GM21723 (cell line): Measurements from ENCODE around the gene ZNF775.

Experiments used
- ATAC-seq: cut with Tn5 transposase; IDR thresholded peaks from one replicate; pipeline ENCODE4 v1.9.1; 2021; ENCODE audit warnings: mild to moderate bottlenecking, moderate library complexity; ENCODE audit not compliant: unreplicated experiment

Gene ZNF775

DNA sequence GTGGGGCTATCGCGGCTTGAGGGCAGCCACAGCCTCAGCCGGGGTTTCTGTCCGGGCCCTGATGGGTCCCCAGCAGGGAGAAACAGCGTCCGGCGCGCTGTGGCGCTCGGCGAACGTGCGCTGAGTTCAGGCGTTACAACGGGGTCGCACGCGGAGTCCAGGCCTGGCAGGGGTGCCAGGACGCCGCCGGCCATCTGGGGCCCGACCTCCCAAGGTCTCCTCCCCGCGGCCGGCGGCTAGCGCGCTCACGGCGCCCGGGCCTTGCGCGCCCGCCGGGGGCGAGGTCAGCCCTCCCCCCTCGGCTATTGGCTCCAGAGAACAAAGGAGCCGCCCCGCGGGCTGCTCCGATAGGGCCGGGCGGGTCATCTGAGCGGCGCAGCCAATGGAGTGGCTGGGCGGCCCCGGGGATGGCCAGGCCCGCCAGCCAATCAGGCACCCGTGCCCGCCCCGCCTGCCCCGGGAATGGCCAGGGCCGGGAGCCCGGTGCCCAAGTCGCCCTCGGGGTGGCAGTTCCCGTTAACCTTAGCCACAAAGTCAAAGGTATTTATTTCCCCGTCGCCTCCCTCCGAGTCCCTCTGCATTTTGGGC lies at the start of gene ZNF775:
TSS of gene ZNF775 (plus strand) at position 478 of the 588 bp plus-strand sequence. CDS start 9,141 bp downstream, outside the sequence.
- peak; percentile 79 for ATAC-seq

GRCh38 chr7:150329331-150330120 lies 49.6 kb upstream of the ZNF775 start:
- no peak for ATAC-seq

- ATAC-seq, result no peak
These were observed 48.8 kb upstream of the ZNF775 start for GRCh38 chr7:150330211-150330885.

DNA sequence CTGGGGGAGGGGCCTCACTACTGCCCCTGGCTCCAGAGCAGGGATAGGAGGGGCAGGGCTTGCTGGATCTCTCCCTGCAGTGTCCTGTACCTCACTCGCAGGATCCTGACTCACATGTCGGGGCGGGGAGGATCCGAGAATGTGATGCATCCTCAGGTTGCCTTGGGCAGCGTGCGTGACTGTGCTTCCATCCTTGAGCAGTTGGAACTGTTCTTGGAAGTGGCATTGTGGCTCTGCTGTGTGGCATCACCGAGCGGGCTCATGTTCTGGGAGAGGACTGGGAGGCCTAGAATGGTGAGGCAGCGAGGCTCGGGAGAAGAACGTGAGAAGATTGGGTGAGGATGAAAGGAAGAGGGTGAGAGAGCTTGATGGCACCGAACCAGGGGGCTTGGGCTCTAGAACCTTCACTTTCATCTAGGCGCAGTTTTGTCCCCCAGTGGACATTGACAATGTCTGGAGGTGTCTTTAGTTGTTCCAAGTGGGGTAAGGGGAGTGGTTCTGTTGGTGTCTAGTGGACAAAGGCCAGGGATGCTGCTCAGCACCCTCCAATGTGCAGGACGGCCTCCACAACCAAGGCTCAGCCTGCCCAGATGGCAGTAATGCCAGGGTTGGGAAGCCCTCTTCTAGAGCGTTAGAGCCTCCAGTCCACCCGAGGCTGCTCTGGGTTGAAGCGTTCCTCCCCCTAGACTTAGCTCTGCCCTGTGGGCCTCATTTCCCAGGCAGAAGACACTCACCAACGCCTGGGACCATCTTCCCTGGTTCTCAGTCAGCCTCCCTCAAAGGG lies 46.1 kb upstream of the ZNF775 start:
- ATAC-seq, result no peak

- ATAC-seq, result no peak
These were observed 45.5 kb upstream of the ZNF775 start for GRCh38 chr7:150333659-150334058.

DNA sequence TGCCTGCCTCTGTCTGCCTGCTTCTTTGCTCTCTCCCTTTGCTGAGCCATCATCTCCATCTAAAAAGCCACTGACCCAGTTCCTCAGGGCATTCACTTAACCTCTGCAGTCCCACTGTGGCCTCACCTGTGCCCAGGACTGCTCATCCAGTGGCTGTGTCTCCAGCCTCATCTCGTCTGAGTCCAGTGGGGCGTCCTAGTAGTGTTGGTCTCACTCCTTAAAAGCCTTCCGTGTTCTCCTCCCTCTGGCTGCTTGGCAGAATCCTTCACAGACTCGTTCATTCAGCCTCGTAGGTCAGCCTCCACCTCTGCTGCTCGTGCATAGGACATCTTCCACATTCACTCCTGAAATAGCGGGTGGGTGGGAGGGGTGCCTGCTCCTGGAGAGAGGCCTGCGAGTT lies 45.0 kb upstream of the ZNF775 start:
- no peak for ATAC-seq

DNA sequence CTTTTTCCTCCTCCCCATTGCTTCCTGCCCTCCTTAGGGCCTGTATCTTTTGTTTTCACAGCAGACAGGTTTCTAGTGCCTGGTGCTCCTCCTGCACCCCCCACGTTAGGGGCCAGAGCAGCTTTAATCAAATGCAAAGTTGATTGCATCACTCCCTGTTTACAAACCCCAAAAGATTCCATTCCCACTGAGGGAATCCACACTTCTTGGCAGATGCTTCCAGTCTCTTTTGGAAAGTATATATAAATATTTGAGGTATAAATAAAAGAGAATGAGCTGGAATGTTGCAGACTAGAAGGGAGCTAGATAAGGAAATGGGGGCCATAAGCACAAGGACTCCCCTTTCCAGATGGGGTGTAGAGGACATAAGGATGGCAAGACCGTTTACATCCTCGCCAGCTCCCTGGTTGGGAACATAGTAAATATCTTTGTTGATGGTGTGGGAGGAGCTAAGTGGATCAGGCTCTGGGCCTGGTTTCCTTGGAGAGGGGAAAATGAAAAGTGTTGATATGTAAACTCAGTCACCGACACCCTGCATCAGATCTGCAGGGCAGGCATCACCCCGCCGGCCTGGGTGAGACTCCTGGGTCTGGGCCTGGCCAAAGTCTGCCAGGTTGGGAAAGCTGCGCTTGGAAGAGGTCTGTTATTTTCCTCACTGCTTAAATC lies 43.9 kb upstream of the ZNF775 start:
- ATAC-seq, result no peak

GRCh38 chr7:150335774-150336112 lies 43.4 kb upstream of the ZNF775 start:
- no peak for ATAC-seq

DNA sequence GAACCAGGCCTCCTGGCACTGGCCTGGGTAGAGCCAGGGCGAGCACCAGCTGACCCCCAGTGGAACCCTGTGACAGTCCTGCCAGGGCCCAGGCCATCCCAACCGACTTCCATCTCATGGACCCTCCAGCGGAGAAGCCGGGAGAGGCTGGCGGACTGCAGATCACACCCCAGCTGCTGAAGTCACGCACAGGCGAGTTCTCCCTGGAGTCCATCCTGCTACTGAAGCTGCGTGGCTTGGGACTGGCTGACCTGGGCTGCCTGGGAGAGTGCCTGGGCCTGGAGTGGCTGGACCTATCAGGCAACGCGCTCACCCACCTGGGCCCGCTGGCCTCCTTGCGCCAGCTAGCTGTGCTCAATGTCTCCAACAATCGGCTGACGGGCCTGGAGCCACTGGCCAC lies 42.4 kb upstream of the ZNF775 start:
- no peak for ATAC-seq

DNA sequence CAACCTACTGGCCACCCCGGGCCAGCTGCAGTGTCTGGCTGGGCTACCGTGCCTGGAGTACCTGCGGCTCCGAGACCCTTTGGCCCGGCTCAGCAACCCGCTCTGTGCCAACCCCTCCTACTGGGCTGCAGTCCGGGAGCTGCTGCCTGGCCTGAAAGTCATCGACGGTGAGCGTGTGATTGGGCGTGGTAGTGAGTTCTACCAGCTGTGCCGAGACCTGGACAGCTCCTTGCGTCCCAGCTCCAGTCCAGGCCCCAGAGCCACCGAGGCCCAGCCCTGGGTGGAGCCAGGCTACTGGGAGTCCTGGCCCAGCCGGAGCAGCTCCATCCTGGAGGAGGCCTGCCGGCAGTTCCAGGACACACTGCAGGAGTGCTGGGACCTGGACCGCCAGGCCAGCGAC lies 42.0 kb upstream of the ZNF775 start:
- ATAC-seq, result no peak

DNA sequence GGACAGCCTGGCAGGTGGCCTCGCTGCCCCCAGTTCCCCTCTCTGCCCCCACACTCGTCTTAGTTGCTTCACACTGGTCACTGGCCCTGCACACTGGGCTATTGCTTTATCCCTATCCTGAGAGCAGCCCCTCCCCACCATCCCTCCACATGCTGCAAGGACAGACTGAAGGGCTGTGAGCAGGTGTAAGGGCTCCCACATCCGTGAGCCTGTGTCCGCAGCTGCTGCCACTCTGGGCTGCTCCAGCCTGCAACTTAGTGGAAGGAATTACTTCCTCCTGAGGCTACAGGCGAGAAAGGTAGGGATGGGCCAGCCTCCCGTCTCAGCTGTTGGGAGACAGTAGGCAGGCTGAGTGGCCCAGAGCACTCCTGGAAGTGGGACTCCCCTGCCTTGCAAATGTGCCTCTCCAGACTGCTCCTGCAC lies 41.5 kb upstream of the ZNF775 start:
- ATAC-seq, result no peak

- ATAC-seq, result no peak
These were observed 40.8 kb upstream of the ZNF775 start for GRCh38 chr7:150338166-150338829.

GRCh38 chr7:150339409-150339809 lies 39.7 kb upstream of the ZNF775 start:
- no peak for ATAC-seq

GRCh38 chr7:150340024-150340749 lies 38.9 kb upstream of the ZNF775 start:
- no peak for ATAC-seq

- no peak for ATAC-seq
These were observed 38.3 kb upstream of the ZNF775 start for GRCh38 chr7:150340875-150341262.

DNA sequence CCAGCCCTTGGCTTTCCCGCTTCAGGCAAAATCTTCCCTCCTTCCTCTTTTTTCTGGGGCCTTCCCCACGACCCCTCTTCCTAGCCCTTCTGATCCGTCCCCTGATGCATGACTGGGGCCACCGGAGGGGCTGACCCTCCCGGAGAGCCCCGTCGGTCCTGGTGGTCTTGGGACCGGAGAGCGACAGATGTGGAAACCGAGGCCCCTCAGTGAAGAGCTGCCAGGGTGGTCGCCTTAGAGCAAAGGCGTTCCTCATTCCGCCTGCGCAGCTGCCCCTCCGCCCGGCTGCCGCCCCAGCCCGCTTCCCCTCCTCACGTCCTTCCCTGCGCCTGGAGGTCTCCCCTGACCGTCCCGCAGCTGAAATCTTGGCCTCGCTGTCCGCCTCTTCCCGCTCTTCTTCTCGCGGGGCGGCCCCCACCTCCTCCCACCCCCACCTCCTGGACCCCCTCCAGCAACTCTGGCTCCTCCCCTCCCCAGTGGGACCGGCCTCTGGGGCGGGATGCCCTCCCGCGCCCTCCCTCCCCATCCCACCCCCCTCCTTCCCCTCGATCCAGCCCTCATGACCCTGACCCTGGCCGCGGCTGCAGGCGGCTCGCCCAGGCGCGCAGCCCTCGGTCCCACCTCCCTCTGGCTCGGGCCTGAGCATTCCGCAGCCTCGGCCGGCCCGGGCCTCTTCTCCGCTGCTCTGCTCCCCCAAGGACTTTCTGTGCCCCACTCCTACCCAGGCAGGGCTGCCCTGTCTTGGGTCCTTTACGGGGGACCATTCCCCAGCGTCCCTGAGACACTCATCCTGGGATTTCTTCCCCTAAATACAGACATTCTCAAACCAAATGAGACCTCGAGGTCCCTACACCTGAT lies 37.6 kb upstream of the ZNF775 start, which contains the start of gene RARRES2:
TSS of gene RARRES2 (minus strand) at position 367 of the 858 bp plus-strand sequence. CDS start 1,020 bp downstream, outside the sequence.
- ATAC-seq, result no peak

DNA sequence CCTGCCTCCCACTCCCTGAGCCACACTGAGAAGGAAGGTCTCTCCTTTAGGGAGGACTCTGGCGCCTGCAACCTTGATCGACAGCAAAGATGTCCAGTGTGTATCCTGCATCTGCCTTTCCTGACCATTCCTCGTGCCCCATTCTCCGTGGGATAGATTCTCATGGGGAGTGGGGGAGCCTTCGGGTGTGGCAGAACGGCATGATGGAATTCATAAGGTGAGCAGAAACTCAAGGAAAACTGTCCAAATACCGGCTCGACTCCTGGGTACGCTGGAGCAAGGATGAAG lies 37.1 kb upstream of the ZNF775 start:
- no peak for ATAC-seq

DNA sequence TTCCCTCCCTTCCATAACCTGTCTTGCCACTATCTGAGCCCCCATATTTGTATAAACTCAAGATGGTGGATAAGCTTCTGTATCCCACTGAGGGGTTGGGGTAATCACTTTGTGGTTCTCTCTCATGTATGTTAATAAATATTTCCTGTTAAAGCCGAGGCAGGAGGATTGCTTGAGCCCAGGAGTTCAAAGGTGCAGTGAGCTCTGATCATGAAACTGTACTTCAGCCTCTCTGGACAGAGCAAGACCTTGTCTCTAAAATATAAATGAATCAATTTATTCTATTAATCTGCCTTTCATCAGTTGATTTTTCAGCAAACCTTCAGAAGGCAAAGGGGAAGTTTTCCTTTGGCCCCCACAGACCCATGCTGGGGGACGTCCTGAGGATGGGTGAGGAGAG lies 35.9 kb upstream of the ZNF775 start:
- no peak for ATAC-seq

DNA sequence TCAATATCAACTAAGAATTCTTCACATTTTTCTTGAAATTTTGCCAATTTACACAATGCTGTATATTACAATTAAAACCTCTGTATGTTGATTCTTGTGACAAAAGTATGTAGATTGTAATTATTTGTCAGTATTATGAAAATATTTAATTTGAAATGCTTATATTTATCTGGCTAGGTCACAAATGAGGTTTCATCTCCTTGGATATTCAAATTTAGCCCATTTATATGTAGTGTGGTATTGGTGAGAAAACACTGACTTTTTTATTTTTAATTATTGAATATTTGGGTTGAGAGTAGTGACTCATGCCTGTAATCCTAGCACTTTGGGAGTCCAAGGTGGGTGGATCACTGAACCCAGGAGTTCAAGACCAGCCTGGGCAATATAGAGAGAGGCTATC lies 34.8 kb upstream of the ZNF775 start:
- ATAC-seq, result no peak
